SH-SY5Y (cell line): ENCODE results near the gene MMP25.

Source experiments
- GATA2 ChIP-seq: IDR thresholded peaks from 2 replicates; pipeline ENCODE4 v1.6.1; 2011; ENCODE audit warnings: mild to moderate bottlenecking, low read depth, low read length
- GATA3 ChIP-seq: IDR thresholded peaks from 2 replicates; pipeline ENCODE4 v1.6.1; 2011; ENCODE audit warnings: low read depth, mild to moderate bottlenecking, low read length, moderate library complexity

- TF ChIP-seq GATA2 (no peak), GATA3 (no peak)
These were observed 42.6 kb upstream of the MMP25 start for GRCh38 chr16:3003582-3004270.
